ENCODE measurements around the gene AKT3. TPM values are rescaled to one million over a fixed set of nuclear protein-coding genes. Genes with fewer than 3 reads are reported as not detected.

AKT3 gene
- total RNA-seq, 1 experiment from 2014 or later, result 8.0 TPM

GRCh38 chr1:243473227-243474135 is 376.6 kb downstream of the AKT3 start:
- Histone ChIP-seq H3K27me3 (no peaks in the 10 kb centered on the region), H3K9me3 (no peaks in the 10 kb centered on the region), H3K36me3 (no peaks in the 10 kb centered on the region), H3K4me3 (no peak overlapping the region)
- DNase-seq, result no peak

- no peaks in the 10 kb centered on the region for H3K27me3 ChIP-seq
- H3K36me3 ChIP-seq, result no peaks in the 10 kb centered on the region
These were observed 378.0 kb downstream of the AKT3 start for GRCh38 chr1:243471754-243472745.

GRCh38 chr1:243471026-243471685 is 378.9 kb downstream of the AKT3 start:
- H3K4me3 ChIP-seq, result no peak overlapping the region
- no peaks in the 10 kb centered on the region for H3K27me3 ChIP-seq
- no peaks in the 10 kb centered on the region for H3K36me3 ChIP-seq
- no peaks in the 10 kb centered on the region for H3K9me3 ChIP-seq
- DNase-seq, result no peak

More at GRCh38 chr1:243471754-243472745, 378.0 kb downstream of the AKT3 start:
- DNase-seq, result no peak
- no peaks in the 10 kb centered on the region for H3K9me3 ChIP-seq
- H3K4me3 ChIP-seq, result no peak overlapping the region

GRCh38 chr1:243470502-243470901 is 379.5 kb downstream of the AKT3 start:
- H3K36me3 ChIP-seq, result no peaks in the 10 kb centered on the region
- no peak for DNase-seq
- H3K27me3 ChIP-seq, result no peaks in the 10 kb centered on the region
- H3K4me3 ChIP-seq, result no peak overlapping the region
- H3K9me3 ChIP-seq, result no peaks in the 10 kb centered on the region

- Histone ChIP-seq H3K9me3 (no peaks in the 10 kb centered on the region), H3K4me3 (no peak overlapping the region), H3K36me3 (no peaks in the 10 kb centered on the region), H3K27me3 (no peaks in the 10 kb centered on the region)
- no peak for DNase-seq
These were observed 380.5 kb downstream of the AKT3 start for GRCh38 chr1:243469497-243469896.

GRCh38 chr1:243465738-243466137 is 384.3 kb downstream of the AKT3 start:
- DNase-seq, result no peak
- Histone ChIP-seq H3K9me3 (no peaks in the 10 kb centered on the region), H3K4me3 (no peak overlapping the region), H3K27me3 (no peaks in the 10 kb centered on the region), H3K36me3 (no peaks in the 10 kb centered on the region; the same call in none of the 2 replicates)

GRCh38 chr1:243465081-243465480 is 385.0 kb downstream of the AKT3 start:
- DNase-seq, result no peak
- H3K27me3 ChIP-seq, result no peaks in the 10 kb centered on the region
- no peaks in the 10 kb centered on the region; the same call in none of the 2 replicates for H3K36me3 ChIP-seq
- H3K9me3 ChIP-seq, result no peaks in the 10 kb centered on the region
- H3K4me3 ChIP-seq, result no peak overlapping the region

GRCh38 chr1:243462929-243463697 is 386.9 kb downstream of the AKT3 start:
- no peaks in the 10 kb centered on the region for H3K9me3 ChIP-seq
- DNase-seq, result no peak

GRCh38 chr1:243461700-243462099 is 388.3 kb downstream of the AKT3 start:
- Histone ChIP-seq H3K9me3 (no peaks in the 10 kb centered on the region), H3K36me3 (no peaks in the 10 kb centered on the region; the same call in none of the 2 replicates), H3K27me3 (no peaks in the 10 kb centered on the region), H3K4me3 (no peak overlapping the region)
- no peak for DNase-seq

More at GRCh38 chr1:243462929-243463697, 386.9 kb downstream of the AKT3 start:
- Histone ChIP-seq H3K36me3 (no peaks in the 10 kb centered on the region; the same call in none of the 2 replicates), H3K4me3 (no peak overlapping the region), H3K27me3 (no peaks in the 10 kb centered on the region)

- DNase-seq, result no peak
- Histone ChIP-seq H3K27me3 (no peaks in the 10 kb centered on the region), H3K9me3 (no peaks in the 10 kb centered on the region), H3K4me3 (no peak overlapping the region), H3K36me3 (no peaks in the 10 kb centered on the region; the same call in none of the 2 replicates)
These were observed 391.0 kb downstream of the AKT3 start for GRCh38 chr1:243459059-243459458.

GRCh38 chr1:243457363-243457982 is 392.6 kb downstream of the AKT3 start:
- Histone ChIP-seq H3K4me3 (no peak overlapping the region), H3K36me3 (no peaks in the 10 kb centered on the region; the same call in none of the 2 replicates), H3K9me3 (no peaks in the 10 kb centered on the region), H3K27me3 (no peaks in the 10 kb centered on the region)
- DNase-seq, result no peak

- Histone ChIP-seq H3K9me3 (no peaks in the 10 kb centered on the region), H3K27me3 (no peaks in the 10 kb centered on the region), H3K36me3 (no peaks in the 10 kb centered on the region; the same call in 1 of the 2 replicates), H3K4me3 (no peak overlapping the region)
- no peak for DNase-seq
These were observed 394.0 kb downstream of the AKT3 start for GRCh38 chr1:243455760-243456651.

- Histone ChIP-seq H3K4me3 (no peak overlapping the region), H3K9me3 (no peaks in the 10 kb centered on the region), H3K27me3 (no peaks in the 10 kb centered on the region), H3K36me3 (no peaks in the 10 kb centered on the region)
- DNase-seq, result no peak
These were observed 395.6 kb downstream of the AKT3 start for GRCh38 chr1:243454328-243454997.

- no peaks in the 10 kb centered on the region for H3K27me3 ChIP-seq
- no peak overlapping the region for H3K4me3 ChIP-seq
- no peaks in the 10 kb centered on the region for H3K36me3 ChIP-seq
- no peaks in the 10 kb centered on the region for H3K9me3 ChIP-seq
- DNase-seq, result no peak
These were observed 398.0 kb downstream of the AKT3 start for GRCh38 chr1:243452092-243452491.

All from MG63 (cell line).